HepG2 (cell line): Measurements from ENCODE around the gene KBTBD13. TPM values are rescaled to one million over a fixed set of nuclear protein-coding genes. Genes with fewer than 3 reads are reported as not detected.

Experiments used
- AGO1 ChIP-seq: fragments of 200-400 bp; formaldehyde crosslinking; IDR thresholded peaks from 2 replicates; pipeline ENCODE4 v1.6.1; 2017; ENCODE audit warnings: mild to moderate bottlenecking, low read depth, low read length, moderate library complexity; ENCODE audit not compliant: poor library complexity, severe bottlenecking
- ARID3A ChIP-seq: IDR thresholded peaks from 2 replicates; pipeline ENCODE4 v1.6.1; 2012; ENCODE audit warnings: low read depth, low read length, improper control_type of control experiment
- ATAD3A ChIP-seq: sonication (generic); formaldehyde crosslinking; IDR thresholded peaks from 2 replicates; pipeline ENCODE4 v1.4.0; 2020; ENCODE audit warnings: missing genetic modification reagents
- CBFB ChIP-seq: sonication (generic); formaldehyde crosslinking; IDR thresholded peaks from 2 replicates; pipeline ENCODE4 v1.4.0; 2020; ENCODE audit warnings: missing genetic modification reagents
- DMAP1 ChIP-seq: IDR thresholded peaks from 2 replicates; pipeline ENCODE4 v1.6.1; 2016
- EZH2 ChIP-seq: conservative IDR thresholded peaks from 2 replicates; pipeline ENCODE4 v1.6.1; 2012; ENCODE audit warnings: mild to moderate bottlenecking, low read depth, low read length, moderate library complexity
- HMGA1 ChIP-seq: sonication (generic); formaldehyde crosslinking; conservative IDR thresholded peaks from 2 replicates; pipeline ENCODE4 v1.4.0; 2020; ENCODE audit warnings: missing genetic modification reagents
- KLF15 ChIP-seq: sonication (generic); formaldehyde crosslinking; IDR thresholded peaks from 2 replicates; pipeline ENCODE4 v1.8.1; 2023; ENCODE audit warnings: borderline replicate concordance, mild to moderate bottlenecking, inconsistent platforms, missing genetic modification reagents, mixed read lengths
- MTF2 ChIP-seq: sonication (generic); formaldehyde crosslinking; IDR thresholded peaks from 2 replicates; pipeline ENCODE4 v1.5.0; 2020; ENCODE audit warnings: missing genetic modification reagents, borderline replicate concordance
- MZF1 ChIP-seq: sonication (generic); formaldehyde crosslinking; IDR thresholded peaks from 2 replicates; pipeline ENCODE4 v1.8.1; 2023; ENCODE audit warnings: mild to moderate bottlenecking, missing genetic modification reagents, borderline replicate concordance
- PCBP1 ChIP-seq: fragments of 200-400 bp; formaldehyde crosslinking; IDR thresholded peaks from 2 replicates; pipeline ENCODE4 v1.6.1; 2017; ENCODE audit warnings: mild to moderate bottlenecking, low read depth, low read length, borderline replicate concordance
- ZBTB38 ChIP-seq: sonication (generic); formaldehyde crosslinking; IDR thresholded peaks from 2 replicates; pipeline ENCODE4 v1.5.1; 2020; ENCODE audit warnings: mild to moderate bottlenecking, missing genetic modification reagents
- ZBTB7A ChIP-seq: sonication (generic); formaldehyde crosslinking; IDR thresholded peaks from 2 replicates; pipeline ENCODE4 v1.8.0; 2022; ENCODE audit warnings: mild to moderate bottlenecking, missing genetic modification reagents
- ZFP41 ChIP-seq: sonication (generic); formaldehyde crosslinking; IDR thresholded peaks from 2 replicates; pipeline ENCODE4 v1.4.0; 2020; ENCODE audit warnings: mild to moderate bottlenecking, missing genetic modification reagents, borderline replicate concordance
- ZNF766 ChIP-seq: sonication (generic); formaldehyde crosslinking; IDR thresholded peaks from 2 replicates; pipeline ENCODE4 v1.5.0; 2020; ENCODE audit warnings: missing genetic modification reagents, borderline replicate concordance
- ZNF784 ChIP-seq: sonication (generic); formaldehyde crosslinking; IDR thresholded peaks from 2 replicates; pipeline ENCODE4 v1.5.1; 2020; ENCODE audit warnings: missing genetic modification reagents, mild to moderate bottlenecking, borderline replicate concordance
- polyA plus RNA-seq, 8 experiments: library from polyadenylated mRNA; depleted of rRNA in 3 of 8; stranded (reverse) in 7 of 8; unstranded in 1 of 8; fragments of >200 nt; fragmentation: Illumina TruSeq in 4 of 8; extraction: Trizol in 4 of 8; gene quantifications; 2 replicates each; pipeline versions ENCODE4 v1.2.1 to v1.2.3, GENCODE V29; 2011 to 2016; ENCODE audit warnings: low read depth in 4 of 8, missing spikeins in 1 of 8, mixed read lengths in 1 of 8; ENCODE audit not compliant: insufficient read depth in 1 of 8
- total RNA-seq, 5 experiments: library from RNA; depleted of rRNA; stranded (reverse); fragments of >200 nt; fragmentation: Illumina TruSeq; extraction: Trizol; gene quantifications; 2 replicates each; pipeline ENCODE4 v1.2.3, GENCODE V29; 2016; ENCODE audit warnings: low read depth in 1 of 5
- TF ChIP-seq, protein P1 (sequence below): sonication (generic); formaldehyde crosslinking; IDR thresholded peaks from 2 replicates; pipeline ENCODE4 v1.5.0; 2020; ENCODE audit warnings: mild to moderate bottlenecking, low read depth, missing genetic modification reagents, borderline replicate concordance
- TF ChIP-seq, protein P2 (sequence below): sonication (generic); formaldehyde crosslinking; IDR thresholded peaks from 2 replicates; pipeline ENCODE4 v1.9.0; 2021; ENCODE audit warnings: missing genetic modification reagents, borderline replicate concordance
- TF ChIP-seq, protein P3 (sequence below): IDR thresholded peaks from 2 replicates; pipeline ENCODE4 v1.6.1; 2016
- TF ChIP-seq, protein P4 (sequence below): sonication (generic); formaldehyde crosslinking; IDR thresholded peaks from 2 replicates; pipeline ENCODE4 v1.4.0; 2020; ENCODE audit warnings: missing genetic modification reagents; ENCODE audit errors: not compliant biosample characterization
- TF ChIP-seq, protein P5 (sequence below): IDR thresholded peaks from 2 replicates; pipeline ENCODE4 v1.6.1; 2012; ENCODE audit warnings: inconsistent platforms
- TF ChIP-seq, protein P6 (sequence below): sonication (generic); formaldehyde crosslinking; IDR thresholded peaks from 2 replicates; pipeline ENCODE4 v1.4.0; 2020; ENCODE audit warnings: mild to moderate bottlenecking, missing genetic modification reagents

Gene KBTBD13
- total and polyA plus RNA-seq, 2 of the 13 experiments (the other 11 are each of a cell fraction or from before 2014, with no cell fraction given): not detected

- peak; percentile 48; the same call in 1 of the 2 replicates for TF ChIP-seq DMAP1 (CRISPR knock-in tag)
- TF ChIP-seq ZNF766 (CRISPR knock-in tag): peak; percentile 46; the same call in 1 of the 2 replicates
- TF ChIP-seq, protein P1, sequence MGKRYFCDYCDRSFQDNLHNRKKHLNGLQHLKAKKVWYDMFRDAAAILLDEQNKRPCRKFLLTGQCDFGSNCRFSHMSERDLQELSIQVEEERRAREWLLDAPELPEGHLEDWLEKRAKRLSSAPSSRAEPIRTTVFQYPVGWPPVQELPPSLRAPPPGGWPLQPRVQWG (CRISPR knock-in tag): no peak
- TF ChIP-seq, protein P2, sequence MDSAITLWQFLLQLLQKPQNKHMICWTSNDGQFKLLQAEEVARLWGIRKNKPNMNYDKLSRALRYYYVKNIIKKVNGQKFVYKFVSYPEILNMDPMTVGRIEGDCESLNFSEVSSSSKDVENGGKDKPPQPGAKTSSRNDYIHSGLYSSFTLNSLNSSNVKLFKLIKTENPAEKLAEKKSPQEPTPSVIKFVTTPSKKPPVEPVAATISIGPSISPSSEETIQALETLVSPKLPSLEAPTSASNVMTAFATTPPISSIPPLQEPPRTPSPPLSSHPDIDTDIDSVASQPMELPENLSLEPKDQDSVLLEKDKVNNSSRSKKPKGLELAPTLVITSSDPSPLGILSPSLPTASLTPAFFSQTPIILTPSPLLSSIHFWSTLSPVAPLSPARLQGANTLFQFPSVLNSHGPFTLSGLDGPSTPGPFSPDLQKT (CRISPR knock-in tag): no peak
- TF ChIP-seq EZH2: no peak
- TF ChIP-seq PCBP1: no peak
- no peak; the same call in 1 of the 2 replicates for TF ChIP-seq KLF15 (CRISPR knock-in tag)
- no peak for TF ChIP-seq AGO1
- no peak for TF ChIP-seq MTF2 (CRISPR knock-in tag)
- TF ChIP-seq, protein P3, sequence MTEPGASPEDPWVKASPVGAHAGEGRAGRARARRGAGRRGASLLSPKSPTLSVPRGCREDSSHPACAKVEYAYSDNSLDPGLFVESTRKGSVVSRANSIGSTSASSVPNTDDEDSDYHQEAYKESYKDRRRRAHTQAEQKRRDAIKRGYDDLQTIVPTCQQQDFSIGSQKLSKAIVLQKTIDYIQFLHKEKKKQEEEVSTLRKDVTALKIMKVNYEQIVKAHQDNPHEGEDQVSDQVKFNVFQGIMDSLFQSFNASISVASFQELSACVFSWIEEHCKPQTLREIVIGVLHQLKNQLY: 0 out of 2 replicates have a peak, but pooled peaks have one; percentile 55
- no peak for TF ChIP-seq MZF1 (CRISPR knock-in tag)
- no peak for TF ChIP-seq ATAD3A (CRISPR knock-in tag)
- TF ChIP-seq, protein P4, sequence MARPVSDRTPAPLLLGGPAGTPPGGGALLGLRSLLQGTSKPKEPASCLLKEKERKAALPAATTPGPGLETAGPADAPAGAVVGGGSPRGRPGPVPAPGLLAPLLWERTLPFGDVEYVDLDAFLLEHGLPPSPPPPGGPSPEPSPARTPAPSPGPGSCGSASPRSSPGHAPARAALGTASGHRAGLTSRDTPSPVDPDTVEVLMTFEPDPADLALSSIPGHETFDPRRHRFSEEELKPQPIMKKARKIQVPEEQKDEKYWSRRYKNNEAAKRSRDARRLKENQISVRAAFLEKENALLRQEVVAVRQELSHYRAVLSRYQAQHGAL (CRISPR knock-in tag): no peak
- peak; percentile 72; the same call in 1 of the 2 replicates for TF ChIP-seq ZBTB38 (CRISPR knock-in tag)
- peak; percentile 70; the same call in 1 of the 2 replicates for TF ChIP-seq ZNF784 (CRISPR knock-in tag)
- TF ChIP-seq ARID3A: no peak; the same call in 1 of the 2 replicates
- TF ChIP-seq, protein P5, sequence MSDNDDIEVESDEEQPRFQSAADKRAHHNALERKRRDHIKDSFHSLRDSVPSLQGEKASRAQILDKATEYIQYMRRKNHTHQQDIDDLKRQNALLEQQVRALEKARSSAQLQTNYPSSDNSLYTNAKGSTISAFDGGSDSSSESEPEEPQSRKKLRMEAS: peak; percentile 64
- TF ChIP-seq, protein P6, sequence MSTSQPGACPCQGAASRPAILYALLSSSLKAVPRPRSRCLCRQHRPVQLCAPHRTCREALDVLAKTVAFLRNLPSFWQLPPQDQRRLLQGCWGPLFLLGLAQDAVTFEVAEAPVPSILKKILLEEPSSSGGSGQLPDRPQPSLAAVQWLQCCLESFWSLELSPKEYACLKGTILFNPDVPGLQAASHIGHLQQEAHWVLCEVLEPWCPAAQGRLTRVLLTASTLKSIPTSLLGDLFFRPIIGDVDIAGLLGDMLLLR (CRISPR knock-in tag): no peak; the same call in 1 of the 2 replicates
- TF ChIP-seq HMGA1 (CRISPR knock-in tag): no peak
- TF ChIP-seq ZFP41 (CRISPR knock-in tag): no peak
- peak; percentile 74; the same call in 1 of the 2 replicates for TF ChIP-seq ZBTB7A (CRISPR knock-in tag)
- peak; percentile 56 for TF ChIP-seq CBFB (CRISPR knock-in tag)
Measured at GRCh38 chr15:65044724-65045481, 31.6 kb upstream of the KBTBD13 start, which contains the start of gene SLC51B (continued).
